Gastroesophageal sphincter (tissue), 4 donors: ENCODE results near the gene BPIFB4. TPM values are rescaled to one million over a fixed set of nuclear protein-coding genes. Genes with fewer than 3 reads are reported as not detected.

Experiments used
- ATAC-seq: fragments of 150-250 bp; one replicate; pipeline ENCODE4 v1.9.1; 2016; ENCODE audit warnings: mild to moderate bottlenecking, moderate library complexity
- H3K27ac ChIP-seq, 4 donors: fragments of 200-600 bp; sonication (generic) in 3 of 4; 1 replicate in 3 of 4; 2 replicates in 1 of 4; pipeline ENCODE4 v1.5.1; 2016 to 2019
- H3K27me3 ChIP-seq: fragments of 200-600 bp; sonication (generic); one replicate; pipeline ENCODE4 v1.5.1; 2019
- H3K36me3 ChIP-seq, 2 donors: fragments of 200-600 bp; sonication (generic); one replicate each; pipeline ENCODE4 v1.5.1; 2019; ENCODE audit warnings: control low read depth in 1 of 2
- H3K4me1 ChIP-seq, 3 donors: fragments of 200-600 bp; sonication (generic); 1 replicate in 2 of 3; 2 replicates in 1 of 3; pipeline ENCODE4 v1.5.1; 2016 to 2019; ENCODE audit warnings: control low read depth in 2 of 3
- H3K4me3 ChIP-seq, 2 donors: fragments of 200-600 bp; sonication (generic); one replicate each; pipeline ENCODE4 v1.5.1; 2019; ENCODE audit warnings: mild to moderate bottlenecking in 1 of 2, moderate library complexity in 1 of 2
- H3K9me3 ChIP-seq, 3 donors: fragments of 200-600 bp; sonication (generic); one replicate each; pipeline ENCODE4 v1.5.1; 2017 to 2019; ENCODE audit warnings: control low read depth in 2 of 3
- CTCF ChIP-seq, 4 experiments: fragments of 200-600 bp in 2 of 4; fragments of 450-650 bp in 2 of 4; sonication (generic) in 1 of 4; IDR thresholded peaks; one replicate each; pipeline ENCODE4 v1.5.1; 2017 to 2019; ENCODE audit warnings: antibody characterized with exemption in 4 of 4, mild to moderate bottlenecking in 2 of 4, moderate library complexity in 2 of 4
- EP300 ChIP-seq: sonication (generic); formaldehyde crosslinking; IDR thresholded peaks from one replicate; pipeline ENCODE4 v1.6.1; 2017; ENCODE audit warnings: antibody characterized with exemption, mild to moderate bottlenecking
- POLR2A ChIP-seq, 2 donors: fragments of 450-650 bp; IDR thresholded peaks; one replicate each; pipeline ENCODE4 v1.6.1; 2017; ENCODE audit warnings: antibody characterized with exemption in 2 of 2, mild to moderate bottlenecking in 2 of 2, moderate library complexity in 1 of 2
- POLR2AphosphoS5 ChIP-seq: sonication (generic); formaldehyde crosslinking; IDR thresholded peaks from one replicate; pipeline ENCODE4 v1.6.1; 2017; ENCODE audit warnings: antibody characterized with exemption
- WGBS, 2 donors: methylation state at CpG; one replicate each; pipeline ENCODE4 v1.1.5; 2018; ENCODE audit warnings: low coverage in 1 of 2; 5-methylcytosine and 5-hydroxymethylcytosine counted together
- total RNA-seq, 4 donors: library from RNA; depleted of rRNA; stranded (reverse); fragments of >200 nt; gene quantifications; one replicate each; pipeline ENCODE4 v1.1.0, GENCODE V29; 2016

The BPIFB4 gene
- total RNA-seq, 4 donors from 2014 or later = not detected

GRCh38 chr20:33145521-33145920, 66.1 kb downstream of the BPIFB4 start:
- Histone ChIP-seq H3K9me3 (peaks cover 0 to 6% (median 0%) of the 10 kb centered on the region in 3 donors), H3K27me3 (peaks cover 37% of the 10 kb centered on the region), H3K4me1 (no peaks in the 10 kb centered on the region), H3K27ac (no peak overlapping the region), H3K36me3 (no peaks in the 10 kb centered on the region), H3K4me3 (no peak overlapping the region)
- WGBS, 2 donors = 60 to 71% methylated on average over 1 of the region's 5 CpGs
- no peak for ATAC-seq
- TF ChIP-seq POLR2AphosphoS5 = no peak
- TF ChIP-seq POLR2A (IDR thresholded peaks at IDR 0.05) = no peak
- TF ChIP-seq EP300 = no peak
- TF ChIP-seq CTCF (IDR thresholded peaks at IDR 0.05) = no peak

- TF ChIP-seq EP300 (no peak), POLR2A (IDR thresholded peaks at IDR 0.05) (no peak), CTCF (IDR thresholded peaks at IDR 0.05) (no peak)
- 79 to 85% methylated on average over 4 to 5 of the region's 5 CpGs for WGBS, 2 donors
- peaks cover 45% of the 10 kb centered on the region for H3K27me3 ChIP-seq
- no peak overlapping the region for H3K27ac ChIP-seq
- peaks cover 0 to 6% (median 0%) of the 10 kb centered on the region in 3 donors for H3K9me3 ChIP-seq
- no peak overlapping the region for H3K4me3 ChIP-seq
- ATAC-seq = no peak
- no peaks in the 10 kb centered on the region for H3K4me1 ChIP-seq
- no peaks in the 10 kb centered on the region for H3K36me3 ChIP-seq
These were observed 67.9 kb downstream of the BPIFB4 start for GRCh38 chr20:33147299-33147698.

- WGBS, 2 donors = 66 to 93% methylated on average over 4 of the region's 4 CpGs
- Histone ChIP-seq H3K4me3 (no peak overlapping the region), H3K27ac (no peak overlapping the region), H3K9me3 (peaks cover 0 to 2% (median 0%) of the 10 kb centered on the region in 3 donors), H3K4me1 (no peaks in the 10 kb centered on the region), H3K36me3 (no peaks in the 10 kb centered on the region), H3K27me3 (peaks cover 53% of the 10 kb centered on the region)
- TF ChIP-seq CTCF (IDR thresholded peaks at IDR 0.05) (no peak), POLR2AphosphoS5 (no peak), POLR2A (IDR thresholded peaks at IDR 0.05) (no peak), EP300 (no peak)
- ATAC-seq = no peak
These were observed 68.6 kb downstream of the BPIFB4 start for GRCh38 chr20:33148040-33148439.

GRCh38 chr20:33154252-33154651, 74.8 kb downstream of the BPIFB4 start:
- H3K4me1 ChIP-seq = no peaks in the 10 kb centered on the region
- peaks cover 56% of the 10 kb centered on the region for H3K27me3 ChIP-seq
- TF ChIP-seq CTCF (IDR thresholded peaks at IDR 0.05) = no peak
- TF ChIP-seq EP300 = no peak
- no peak for TF ChIP-seq POLR2AphosphoS5
- no peak for TF ChIP-seq POLR2A (IDR thresholded peaks at IDR 0.05)
- 71 to 72% methylated on average over 3 to 6 of the region's 6 CpGs for WGBS, 2 donors
- no peaks in the 10 kb centered on the region for H3K36me3 ChIP-seq
- no peak overlapping the region for H3K27ac ChIP-seq
- no peak for ATAC-seq
- H3K9me3 ChIP-seq = no peaks in the 10 kb centered on the region
- no peak overlapping the region for H3K4me3 ChIP-seq

GRCh38 chr20:33158637-33159385, 79.4 kb downstream of the BPIFB4 start:
- Histone ChIP-seq H3K36me3 (no peaks in the 10 kb centered on the region), H3K4me3 (no peak overlapping the region), H3K27me3 (peaks cover 24% of the 10 kb centered on the region), H3K9me3 (no peaks in the 10 kb centered on the region), H3K27ac (no peak overlapping the region), H3K4me1 (no peaks in the 10 kb centered on the region)
- TF ChIP-seq CTCF (IDR thresholded peaks at IDR 0.05) (no peak), POLR2AphosphoS5 (no peak)
- WGBS, 2 donors = 62 to 70% methylated on average over 7 to 9 of the region's 9 CpGs
- no peak for ATAC-seq
